GM18868 (cell line): ENCODE measurements around the gene KCNS3.
"Not testable (repeated sequence)": the region's sequence is repeated elsewhere in the genome, so short reads cannot be mapped to it uniquely, and the experiment has no call there.

Source experiments
- ATAC-seq: cut with Tn5 transposase; IDR thresholded peaks from one replicate; pipeline ENCODE4 v1.9.1; 2021; ENCODE audit warnings: mild to moderate bottlenecking, moderate library complexity; ENCODE audit not compliant: unreplicated experiment

Gene KCNS3

DNA sequence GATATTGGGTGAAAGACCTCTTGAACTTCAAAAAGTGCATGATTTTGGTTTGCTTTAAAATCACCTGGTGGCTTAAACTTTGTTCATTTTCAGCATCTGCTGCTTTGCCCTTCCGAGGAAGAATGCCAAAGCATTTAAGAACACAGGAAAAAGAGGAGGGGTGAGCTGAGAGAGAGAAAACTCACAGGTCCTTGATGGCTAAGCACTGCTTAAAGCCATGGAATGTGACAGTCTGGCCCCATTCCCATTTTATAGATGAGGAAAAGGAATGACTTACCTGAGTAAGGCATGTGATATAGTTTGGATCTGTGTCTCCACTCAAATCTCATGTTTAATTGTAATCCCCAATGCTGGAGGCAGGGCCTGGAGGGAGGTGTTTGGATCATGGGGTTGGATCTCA lies 58.1 kb downstream of the KCNS3 start:
- no peak for ATAC-seq

DNA sequence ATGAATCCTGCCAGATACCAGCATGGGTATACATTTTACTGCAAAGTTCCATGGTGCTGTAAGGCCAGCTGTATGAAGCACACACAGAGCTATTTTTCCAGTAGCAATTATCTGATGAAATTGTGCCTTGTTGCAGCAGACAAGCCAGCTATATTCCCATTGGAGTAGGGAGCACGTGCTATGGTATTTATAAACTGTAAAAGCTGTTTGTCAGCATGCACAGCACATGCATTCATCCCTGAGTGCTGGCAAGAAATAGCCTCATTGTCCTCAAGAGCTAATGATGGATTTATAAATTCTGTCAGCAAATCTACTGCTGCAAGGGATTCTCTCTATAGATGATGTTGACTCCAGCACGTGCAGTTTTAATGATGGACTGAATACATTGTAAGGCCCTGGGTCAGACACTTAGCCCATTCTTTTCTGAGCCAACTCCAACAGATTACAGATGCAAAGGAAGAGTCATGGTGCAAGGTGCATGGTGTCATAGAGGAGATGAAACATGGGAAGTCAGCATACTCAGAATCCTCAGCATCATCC lies 61.7 kb downstream of the KCNS3 start:
- no peak for ATAC-seq

DNA sequence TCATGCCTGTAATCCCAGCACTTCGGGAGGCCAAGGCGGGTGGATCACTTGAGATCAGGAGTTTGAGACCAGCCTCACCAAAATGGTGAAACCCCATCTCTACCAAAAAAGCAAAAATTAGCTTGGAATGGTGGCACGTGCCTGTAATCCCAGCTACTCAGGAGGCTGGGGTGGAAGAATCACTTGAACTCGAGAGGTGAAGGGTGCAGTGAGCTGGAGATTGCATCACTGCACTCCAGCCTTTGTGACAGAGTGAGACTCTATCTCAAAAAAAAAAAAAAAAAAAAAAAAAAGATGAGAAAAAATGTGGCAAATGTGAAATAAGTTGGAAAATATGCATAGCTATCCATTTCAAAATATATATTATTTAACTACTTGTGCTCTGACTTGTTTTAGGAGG lies 65.0 kb downstream of the KCNS3 start:
- ATAC-seq = no peak

DNA sequence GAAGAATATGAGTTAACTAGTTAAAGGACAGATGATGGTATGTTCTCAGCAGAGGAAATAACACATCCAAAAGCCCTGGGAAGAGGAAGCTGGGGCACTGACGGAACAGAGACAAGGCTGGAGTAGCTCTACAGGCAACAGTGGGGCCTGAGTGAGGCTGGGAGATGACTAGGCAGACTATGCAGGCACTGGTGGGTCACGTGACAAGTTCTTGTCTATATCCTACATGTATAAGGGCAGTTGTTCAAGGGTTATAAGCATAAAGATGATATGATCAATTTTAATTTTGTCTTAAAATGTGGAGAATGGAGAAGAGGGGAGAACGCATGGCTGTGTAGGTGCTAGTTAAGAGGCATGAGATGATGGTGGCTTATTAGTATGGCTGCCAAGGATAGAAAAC lies 68.6 kb downstream of the KCNS3 start:
- ATAC-seq = no peak

DNA sequence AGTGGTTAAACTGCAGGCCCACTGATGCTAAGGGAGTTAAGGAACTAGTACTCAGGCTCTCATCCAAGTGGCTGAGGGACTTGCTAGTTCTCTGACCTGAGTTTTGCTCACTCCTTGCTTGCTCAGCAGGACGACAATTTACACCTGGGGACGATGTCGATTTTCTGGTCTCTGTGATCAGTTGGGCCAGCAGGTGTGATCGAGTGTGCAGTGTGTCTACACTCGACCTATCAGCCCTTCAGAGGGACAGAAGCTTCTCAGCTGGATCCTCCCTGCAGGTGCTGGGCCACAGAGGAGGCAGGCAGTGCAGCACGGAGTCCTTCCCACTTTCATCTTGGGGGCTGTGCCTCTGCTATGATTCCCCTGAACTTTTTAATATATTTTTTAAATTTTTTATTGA lies 71.5 kb downstream of the KCNS3 start:
- ATAC-seq = no peak

DNA sequence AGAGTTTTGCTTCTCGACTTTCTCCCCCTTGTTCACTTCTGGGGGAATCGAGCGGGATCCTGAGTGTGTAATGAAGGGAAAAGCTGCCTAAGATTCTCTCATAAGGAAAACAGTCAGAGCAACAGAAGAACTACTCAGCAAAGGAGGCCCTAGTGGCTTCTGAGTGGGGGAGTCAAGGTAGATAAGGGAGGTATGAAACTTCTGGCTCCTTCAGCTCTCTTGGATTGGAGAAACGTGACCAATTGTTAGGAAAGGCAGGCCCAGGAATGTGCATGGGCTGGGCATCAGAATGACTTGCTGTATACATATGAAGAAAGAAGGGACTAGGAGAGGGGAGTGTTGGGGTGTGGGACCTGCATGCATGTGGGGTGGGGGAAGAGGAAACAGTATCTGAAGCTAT lies 73.1 kb downstream of the KCNS3 start:
- ATAC-seq = no peak

DNA sequence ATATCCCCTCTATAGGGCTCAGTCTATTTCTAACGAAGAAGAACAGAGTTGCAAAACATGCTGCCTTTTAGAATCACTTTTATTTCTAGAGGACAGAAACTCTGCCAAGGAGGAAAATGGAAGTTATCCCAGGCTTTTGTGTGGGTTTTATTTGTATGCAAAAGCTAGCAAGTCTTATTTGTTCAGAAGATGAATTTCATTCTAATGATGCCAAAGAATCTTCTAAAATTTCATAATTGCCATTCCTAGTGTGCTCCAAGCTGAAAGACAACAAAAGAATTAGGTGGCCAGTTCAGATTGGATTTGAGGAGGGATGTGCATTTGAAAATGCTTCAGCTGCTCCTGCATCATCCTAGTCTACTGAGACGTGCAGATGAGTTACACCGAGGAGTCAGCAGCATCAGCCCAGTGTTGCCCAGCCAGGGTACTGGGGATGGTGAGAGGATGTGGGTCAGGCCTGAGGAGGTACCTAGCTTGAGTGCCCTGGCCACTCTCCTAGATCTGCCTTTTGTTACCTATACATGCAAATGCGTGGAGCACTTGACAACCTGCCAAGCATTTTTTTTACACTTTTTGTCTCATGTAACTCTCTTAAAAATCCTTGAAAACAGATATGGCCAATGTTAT lies 80.1 kb downstream of the KCNS3 start:
- no peak for ATAC-seq

DNA sequence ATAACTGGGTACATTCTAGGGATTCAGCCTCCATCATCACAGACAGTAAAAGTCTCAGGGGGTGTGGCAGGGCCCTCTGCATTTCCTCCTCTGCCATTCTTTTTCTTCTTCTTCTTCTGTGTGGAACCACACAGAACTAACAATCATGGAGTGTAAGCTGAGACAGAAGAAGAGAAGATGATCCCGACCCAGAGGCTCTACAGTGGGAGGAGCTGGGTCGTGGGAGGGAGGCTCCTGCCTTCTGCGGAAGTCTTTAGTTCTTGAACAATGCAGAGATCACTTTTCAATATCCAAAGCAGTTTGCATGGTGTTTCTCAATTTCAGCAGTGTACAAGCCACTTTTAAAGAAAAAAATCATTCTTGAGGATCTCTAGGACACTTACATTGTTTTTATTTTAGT lies 80.9 kb downstream of the KCNS3 start:
- ATAC-seq = no peak

DNA sequence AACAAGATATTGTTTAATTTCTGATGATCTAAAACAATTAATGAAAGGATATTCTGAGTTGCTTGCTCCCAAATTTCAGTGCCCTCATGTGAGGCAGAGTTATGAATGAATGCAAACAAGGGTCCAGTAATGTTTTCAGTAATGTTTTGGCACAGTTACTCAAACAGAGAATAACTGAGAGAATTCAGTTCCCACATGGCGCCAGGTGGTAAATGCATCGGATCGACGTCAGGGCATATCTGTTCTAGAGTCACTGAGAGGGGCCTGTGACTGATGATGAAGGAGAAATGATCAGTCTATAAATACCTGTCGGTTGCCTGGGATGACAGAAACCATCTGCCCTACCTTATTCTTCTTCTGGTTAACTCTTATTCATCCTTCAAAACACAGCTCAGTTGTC lies 81.4 kb downstream of the KCNS3 start:
- ATAC-seq = peak; percentile 70

DNA sequence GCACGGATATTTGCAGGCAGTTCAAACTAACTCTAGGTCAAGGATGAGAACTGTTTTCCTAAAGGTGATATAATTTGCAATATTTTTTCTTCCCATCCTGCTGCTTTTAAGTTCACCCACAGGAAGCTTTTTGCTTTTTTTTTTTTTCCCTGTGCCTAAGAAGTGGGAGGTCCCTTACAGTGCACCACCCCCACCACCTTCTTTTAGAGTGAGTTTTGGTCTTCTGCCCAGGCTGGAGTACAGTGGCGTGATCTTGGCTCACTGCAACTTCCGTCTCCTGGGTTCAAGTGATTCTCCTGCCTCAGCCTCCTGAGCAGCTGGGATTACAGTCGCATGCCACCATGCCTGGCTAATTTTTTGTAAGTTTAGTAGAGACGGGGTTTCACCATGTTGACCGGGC lies 82.5 kb downstream of the KCNS3 start:
- ATAC-seq = no peak

DNA sequence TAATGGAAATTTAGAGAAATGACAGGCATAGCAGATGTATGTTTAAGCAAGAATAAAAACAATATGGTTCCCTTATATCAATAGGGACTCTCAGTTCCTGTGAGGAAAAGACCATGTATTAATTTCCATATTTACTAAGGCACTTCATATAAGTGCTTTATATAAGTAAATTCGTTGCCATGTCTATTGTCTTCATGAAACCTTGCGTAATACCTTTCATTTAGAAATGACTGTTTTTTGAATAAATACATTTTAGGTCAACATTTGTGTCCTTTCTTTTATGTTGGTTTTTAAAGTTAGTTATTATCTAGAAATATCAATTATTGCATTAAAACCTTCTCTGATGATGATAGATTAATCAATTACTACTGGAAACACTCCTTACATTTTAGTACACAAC lies 83.3 kb downstream of the KCNS3 start:
- no peak for ATAC-seq

DNA sequence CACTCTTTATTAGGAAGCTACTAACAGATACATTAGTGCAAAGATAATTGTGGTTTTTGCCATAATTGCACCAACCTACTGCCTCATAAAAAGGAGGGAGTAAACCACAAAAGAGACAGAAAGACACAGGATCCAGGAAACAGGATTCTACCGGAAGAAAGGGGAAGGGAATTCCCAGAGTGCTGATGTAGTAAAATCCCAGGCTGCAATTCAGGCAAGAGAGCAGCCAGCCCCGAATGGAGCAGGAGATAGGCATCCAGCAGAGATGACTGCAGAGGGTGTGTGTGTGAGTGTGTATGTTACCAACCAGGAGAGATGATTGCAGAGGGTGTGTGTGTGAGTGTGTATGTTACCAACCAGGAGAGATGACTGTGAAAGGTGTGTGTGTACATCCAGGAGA lies 84.4 kb downstream of the KCNS3 start:
- ATAC-seq = no peak

DNA sequence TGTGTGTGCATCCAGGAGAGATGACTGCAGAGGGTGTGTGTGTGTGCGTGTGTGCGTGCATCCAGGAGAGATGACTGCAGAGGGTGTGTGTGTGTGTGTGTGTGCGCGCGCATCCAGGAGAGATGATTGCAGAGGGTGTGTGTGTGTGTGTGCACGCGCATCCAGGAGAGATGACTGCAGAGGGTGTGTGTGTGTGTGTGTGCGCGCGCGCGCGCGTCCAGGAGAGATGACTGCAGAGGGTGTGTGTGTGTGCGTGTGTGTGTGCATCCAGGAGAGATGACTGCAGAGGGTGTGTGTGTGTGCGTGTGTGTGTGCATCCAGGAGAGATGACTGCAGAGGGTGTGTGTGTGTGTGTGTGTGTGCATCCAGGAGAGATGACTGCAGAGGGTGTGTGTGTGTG lies 85.1 kb downstream of the KCNS3 start:
- not testable (repeated sequence) for ATAC-seq

DNA sequence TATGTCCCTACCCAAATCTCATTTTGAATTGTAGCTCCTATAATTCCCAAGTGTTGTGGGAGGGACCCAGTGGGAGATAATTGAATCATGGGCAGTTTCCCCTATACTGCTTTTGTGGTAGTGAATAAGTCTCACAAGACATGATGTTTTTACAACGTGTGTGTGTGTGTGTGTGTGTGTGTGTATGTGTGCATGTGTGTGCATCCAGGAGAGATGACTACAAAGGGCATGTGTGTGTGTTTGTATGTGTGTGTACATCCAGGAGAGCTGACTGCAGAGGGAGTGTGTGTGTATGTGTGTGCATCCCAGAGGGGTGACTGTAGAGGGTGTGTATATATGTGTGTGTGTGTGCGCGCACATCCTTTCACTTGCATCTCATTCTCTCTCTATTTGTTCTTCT lies 86.7 kb downstream of the KCNS3 start:
- ATAC-seq = no peak

DNA sequence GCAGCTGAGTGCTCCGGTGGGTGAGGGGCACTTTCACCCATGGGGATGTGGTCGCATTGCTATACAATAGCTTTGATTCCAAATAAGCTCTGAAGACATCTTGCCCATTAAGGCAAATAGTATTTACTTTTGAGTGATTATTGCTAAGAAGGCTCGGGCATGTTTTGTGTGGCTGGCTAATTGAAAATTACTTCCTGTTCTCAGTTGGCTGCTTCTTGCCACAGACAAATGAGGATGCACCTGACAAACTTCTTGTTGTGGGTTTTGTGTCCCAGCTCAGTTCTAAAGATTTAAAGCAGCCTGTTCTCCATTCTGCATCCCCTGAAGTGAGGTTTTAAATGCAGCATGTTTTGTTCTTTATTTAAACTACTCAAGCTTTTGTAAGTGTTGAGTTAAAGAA lies 88.3 kb downstream of the KCNS3 start:
- ATAC-seq = no peak

DNA sequence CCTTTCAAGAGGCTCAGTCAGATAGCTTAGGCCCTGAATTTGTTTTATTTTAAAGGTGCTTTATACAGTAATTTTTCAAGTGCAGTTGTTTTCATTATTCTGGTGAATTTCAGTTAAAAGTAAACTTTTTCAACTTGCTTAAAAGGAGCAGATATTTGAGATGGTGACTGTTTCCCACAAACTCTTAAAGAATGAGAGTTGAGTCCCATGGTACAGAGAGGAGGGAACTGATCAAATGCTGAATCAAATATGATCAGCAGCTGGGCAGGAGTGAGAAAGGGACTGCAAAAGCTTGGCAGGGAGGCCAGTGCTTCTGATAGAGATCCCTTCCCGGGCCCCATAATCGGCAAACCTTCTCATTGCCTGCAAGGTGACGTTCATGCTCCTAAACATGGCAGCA lies 91.2 kb downstream of the KCNS3 start:
- ATAC-seq = no peak

DNA sequence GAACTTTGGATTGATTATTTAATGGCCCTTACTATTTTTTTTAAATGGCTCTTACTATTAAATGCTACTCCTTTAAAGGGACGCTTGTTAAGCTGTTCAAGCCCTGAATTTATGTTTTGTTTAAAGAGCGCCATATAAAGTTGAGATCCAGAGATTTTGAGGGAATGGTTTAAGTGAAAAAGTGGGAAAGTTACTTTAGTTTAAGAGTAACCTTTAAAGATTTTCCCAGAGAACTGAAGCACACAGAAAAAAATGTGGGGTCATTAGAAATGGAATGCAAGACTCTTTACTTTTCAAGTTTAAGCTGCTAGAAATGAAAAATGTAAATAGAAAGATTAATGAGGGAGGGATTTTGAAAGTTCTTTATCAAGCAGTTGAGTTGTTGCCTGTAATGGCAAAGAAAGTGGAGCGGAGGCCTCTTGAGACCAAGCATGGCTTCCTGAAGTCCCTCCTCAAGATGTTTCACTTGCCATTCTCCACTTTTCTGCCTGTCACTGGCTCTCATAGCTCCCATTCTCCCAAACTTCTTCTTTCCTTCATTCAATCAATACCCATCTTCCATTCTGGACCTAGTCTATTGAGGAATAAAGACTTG lies 93.2 kb downstream of the KCNS3 start:
- ATAC-seq = no peak

DNA sequence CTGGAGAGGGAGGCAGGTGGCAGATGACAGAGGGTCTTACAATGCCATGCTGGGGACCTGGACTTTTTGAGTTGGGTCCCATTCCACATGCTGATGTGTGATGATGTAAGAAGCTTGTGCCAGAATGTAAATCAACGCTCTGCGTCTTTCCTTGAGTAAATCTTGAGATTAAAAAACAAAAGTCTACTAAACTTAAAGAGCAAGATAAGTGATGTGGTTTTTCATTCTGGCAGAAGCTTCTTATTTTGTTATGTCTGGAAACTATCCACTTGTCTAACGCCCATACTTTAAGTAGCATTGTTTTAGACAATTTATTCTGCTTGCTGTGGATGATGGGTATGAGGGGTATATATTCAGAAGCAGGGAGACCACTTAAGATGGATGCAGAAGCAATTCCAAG lies 94.5 kb downstream of the KCNS3 start:
- ATAC-seq = no peak

DNA sequence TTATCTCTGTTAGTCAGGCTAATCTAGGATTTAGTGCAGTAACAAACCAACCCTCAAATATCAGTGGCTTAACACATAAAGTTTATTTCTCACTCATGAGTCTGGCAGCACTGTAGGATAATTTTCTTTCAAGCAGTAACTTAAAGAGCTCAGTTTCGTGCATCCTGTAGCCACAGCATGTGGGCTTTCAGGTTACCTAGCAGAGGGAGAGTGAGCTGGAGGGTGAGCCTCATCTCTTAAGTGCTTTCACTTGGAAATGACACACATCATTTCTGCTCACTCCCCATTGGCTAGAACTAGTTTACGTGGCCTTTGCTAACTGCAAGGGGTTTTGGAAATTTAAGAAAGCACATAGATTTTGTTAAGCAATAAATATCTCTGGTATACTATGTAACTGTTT lies 96.9 kb downstream of the KCNS3 start:
- ATAC-seq = no peak

DNA sequence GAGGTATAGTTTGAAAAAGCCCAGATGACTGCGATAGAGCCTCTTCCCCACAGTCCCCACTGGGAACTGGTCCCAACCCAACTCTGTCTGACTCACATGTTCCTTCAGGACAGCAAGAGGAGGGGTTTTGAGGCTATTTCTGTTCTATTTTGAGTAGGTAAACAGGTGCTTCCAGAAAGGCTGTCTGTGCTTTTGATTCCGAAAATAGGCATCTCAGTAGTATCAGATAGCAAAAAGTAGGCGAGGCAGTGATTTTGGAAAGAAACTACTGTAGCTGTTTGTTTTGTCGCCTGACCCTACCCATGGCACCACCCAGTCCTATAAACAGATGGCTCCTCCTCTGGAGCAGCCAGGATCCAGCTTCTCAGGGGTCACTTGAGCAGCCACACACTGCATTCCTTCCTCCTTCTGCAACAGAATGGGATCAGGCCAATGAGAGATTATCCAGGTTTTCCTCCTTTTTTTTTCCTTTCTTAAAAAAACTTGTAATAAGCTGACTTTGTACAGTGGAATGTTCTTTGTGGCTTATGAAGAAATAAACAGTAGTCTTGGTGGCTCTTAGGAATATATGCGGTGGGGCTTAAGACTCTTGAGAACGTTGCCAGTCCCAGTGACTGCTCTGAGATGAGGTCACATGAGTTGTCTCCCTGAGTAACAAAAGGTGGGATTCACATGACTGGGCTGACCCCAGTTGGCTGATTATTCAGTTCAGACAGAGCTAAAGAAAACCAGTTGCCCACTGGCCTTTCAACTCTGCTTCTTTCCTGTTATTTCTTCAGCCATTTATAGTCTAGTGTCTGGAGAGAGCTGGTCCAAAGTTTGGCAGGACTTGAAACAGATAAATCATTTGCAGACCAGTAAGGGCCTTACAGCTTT lies 98.6 kb downstream of the KCNS3 start:
- no peak for ATAC-seq

DNA sequence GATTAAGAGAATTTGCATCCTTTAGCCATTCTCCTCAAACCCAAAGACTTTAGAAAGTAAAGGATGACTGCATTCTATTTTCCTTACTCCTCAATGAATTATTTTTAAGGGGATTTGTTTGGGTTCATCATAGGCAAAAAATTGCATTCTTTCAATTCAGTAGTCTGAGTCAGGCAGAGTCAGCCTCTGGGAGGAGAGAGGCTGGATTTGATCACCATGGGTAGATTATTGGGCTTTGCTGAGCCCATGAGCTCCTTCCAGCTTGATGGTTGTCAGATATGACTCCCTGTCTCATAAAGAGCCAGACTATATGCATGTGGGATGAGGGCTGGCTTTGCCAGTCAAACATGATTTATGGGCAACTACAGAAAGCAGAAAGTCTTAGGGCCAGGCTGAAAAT lies 101.2 kb downstream of the KCNS3 start:
- ATAC-seq = no peak

DNA sequence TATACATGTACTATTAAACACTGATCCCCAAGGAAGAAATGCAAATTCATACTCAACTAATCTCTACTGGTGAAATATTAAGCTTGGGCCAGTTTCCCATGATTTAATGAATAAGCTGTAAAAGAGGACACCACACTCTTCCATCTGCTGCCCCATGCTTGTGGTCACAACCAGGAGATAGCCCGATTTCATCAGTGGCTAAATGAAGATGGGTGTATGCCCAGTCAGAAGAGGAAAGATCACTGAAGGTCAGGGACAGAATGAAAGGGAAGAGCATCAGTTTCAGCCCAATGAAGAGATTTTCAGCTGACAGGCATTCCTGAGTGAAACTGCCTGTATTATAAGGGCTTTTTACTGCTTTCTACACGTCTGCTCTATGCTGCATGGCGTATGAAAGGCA lies 103.5 kb downstream of the KCNS3 start:
- ATAC-seq = no peak
